Kasumi-1 (cell line): ENCODE measurements around the gene TCERG1L.

Experiments used
- DNase-seq, 2 experiments: peaks; one replicate each; lab custom pipeline; 2025; lab: John Stamatoyannopoulos, UW

TCERG1L gene

GRCh38 chr10:131226446-131227162 is 84.9 kb downstream of the TCERG1L start:
- DNase-seq = no peak

GRCh38 chr10:131224106-131224505 is 87.4 kb downstream of the TCERG1L start:
- no peak for DNase-seq

GRCh38 chr10:131223422-131223821 is 88.1 kb downstream of the TCERG1L start:
- no peak for DNase-seq

GRCh38 chr10:131222986-131223385 is 88.5 kb downstream of the TCERG1L start:
- DNase-seq = no peak

GRCh38 chr10:131221632-131222277 is 89.8 kb downstream of the TCERG1L start:
- DNase-seq = no peak

GRCh38 chr10:131220601-131221171 is 90.8 kb downstream of the TCERG1L start:
- no peak for DNase-seq

GRCh38 chr10:131219955-131220489 is 91.5 kb downstream of the TCERG1L start:
- no peak for DNase-seq

GRCh38 chr10:131219584-131219886 is 92.0 kb downstream of the TCERG1L start:
- DNase-seq = no peak

- no peak for DNase-seq
Observed at GRCh38 chr10:131218811-131219583, 92.5 kb downstream of the TCERG1L start.

GRCh38 chr10:131216681-131217230 is 94.8 kb downstream of the TCERG1L start:
- DNase-seq = no peak

- DNase-seq = no peak
Observed at GRCh38 chr10:131215776-131216175, 95.7 kb downstream of the TCERG1L start.

- DNase-seq = no peak
Observed at GRCh38 chr10:131214521-131215244, 96.8 kb downstream of the TCERG1L start.

GRCh38 chr10:131213741-131214505 is 97.6 kb downstream of the TCERG1L start:
- DNase-seq = no peak

- DNase-seq = no peak
Observed at GRCh38 chr10:131212763-131213325, 98.7 kb downstream of the TCERG1L start.

- DNase-seq = no peak
Observed at GRCh38 chr10:131211965-131212619, 99.4 kb downstream of the TCERG1L start.

- no peak for DNase-seq
Observed at GRCh38 chr10:131211559-131211958, 100.0 kb downstream of the TCERG1L start.

GRCh38 chr10:131211146-131211545 is 100.4 kb downstream of the TCERG1L start:
- DNase-seq = no peak

GRCh38 chr10:131210181-131210580 is 101.3 kb downstream of the TCERG1L start:
- no peak for DNase-seq

- DNase-seq = no peak
Observed at GRCh38 chr10:131207584-131208532, 103.7 kb downstream of the TCERG1L start.
